NT2/D1 (cell line): ENCODE data around the gene SND1.
A peak's percentile ranks its signal among the peaks of the same experiment; 100 is the strongest.

ENCODE experiments used
- DNase-seq: peaks from one replicate; pipeline ENCODE4 v3.0.0-alpha.2; 2011; ENCODE audit warnings: low read depth, low spot score
- H3K27me3 ChIP-seq: 2 replicates; pipeline ENCODE4 v1.6.0; 2011; ENCODE audit warnings: mild to moderate bottlenecking; ENCODE audit not compliant: insufficient read length, insufficient read depth
- H3K36me3 ChIP-seq: 2 replicates; pipeline ENCODE4 v1.6.1; 2011; ENCODE audit warnings: mild to moderate bottlenecking, low read length, mixed read lengths; ENCODE audit not compliant: insufficient read depth, insufficient read length
- H3K4me1 ChIP-seq: 2 replicates; pipeline ENCODE4 v1.5.1; 2011; ENCODE audit not compliant: insufficient read depth, insufficient read length
- H3K4me3 ChIP-seq: 2 replicates; pipeline ENCODE4 v1.5.1; 2011; ENCODE audit warnings: low read depth; ENCODE audit not compliant: insufficient read length
- H3K9ac ChIP-seq: 2 replicates; pipeline ENCODE4 v1.6.0; 2011; ENCODE audit warnings: low read depth; ENCODE audit not compliant: insufficient read length
- H3K9me3 ChIP-seq: 2 replicates; pipeline ENCODE4 v1.5.1; 2011; ENCODE audit warnings: mild to moderate bottlenecking, low read length; ENCODE audit not compliant: insufficient read depth
- SUZ12 ChIP-seq: IDR thresholded peaks from 2 replicates; pipeline ENCODE4 v1.6.1; 2011; ENCODE audit not compliant: insufficient read length, insufficient read depth; ENCODE audit errors: extremely low read depth
- YY1 ChIP-seq: IDR thresholded peaks from 2 replicates; pipeline ENCODE4 v1.6.1; 2011; ENCODE audit not compliant: insufficient read length, insufficient read depth
- ZNF274 ChIP-seq: IDR thresholded peaks from 2 replicates; pipeline ENCODE4 v1.6.1; 2011; ENCODE audit warnings: mild to moderate bottlenecking, low read depth, low read length

The SND1 gene

DNA sequence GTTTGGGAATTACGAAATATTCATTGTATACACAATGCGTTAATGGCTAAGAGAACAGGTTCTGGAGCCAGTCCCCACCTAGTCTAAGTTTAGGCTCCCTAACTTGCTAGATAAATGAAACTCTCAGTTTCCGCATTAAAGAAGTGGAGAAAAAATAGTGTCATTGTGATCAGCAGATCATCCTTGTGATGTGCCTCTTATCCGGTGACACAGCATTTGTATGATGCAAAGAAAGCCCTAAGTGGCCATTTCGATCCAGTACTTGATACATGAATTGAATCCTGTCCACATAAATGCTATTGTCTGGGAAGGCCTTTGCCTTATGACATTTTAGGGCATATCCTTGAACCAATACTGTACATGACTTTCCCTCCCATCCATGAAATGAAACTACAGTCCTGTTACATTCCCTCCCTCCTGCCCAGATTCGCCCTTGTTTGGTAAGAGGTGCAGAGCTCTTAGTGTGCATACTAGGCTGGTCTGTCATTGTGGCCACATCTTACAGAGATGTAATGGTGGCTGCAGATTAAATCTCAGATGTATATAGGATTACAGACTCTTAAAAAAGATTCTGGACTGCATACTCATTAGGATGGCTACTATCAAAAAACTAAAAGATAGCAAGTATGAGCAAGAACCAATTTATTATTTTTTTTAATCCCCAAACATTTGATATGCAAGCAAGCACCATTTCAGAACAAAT, 298.4 kb downstream of the SND1 start:
- Histone ChIP-seq H3K36me3 (peaks cover 4% of the 10 kb centered on the region), H3K4me1 (no peaks in the 10 kb centered on the region), H3K4me3 (no peak overlapping the region), H3K9me3 (no peaks in the 10 kb centered on the region), H3K27me3 (no peaks in the 10 kb centered on the region), H3K9ac (no peak overlapping the region)
- no peak for DNase-seq
- TF ChIP-seq YY1 (no peak), ZNF274 (no peak), SUZ12 (no peak)

DNA sequence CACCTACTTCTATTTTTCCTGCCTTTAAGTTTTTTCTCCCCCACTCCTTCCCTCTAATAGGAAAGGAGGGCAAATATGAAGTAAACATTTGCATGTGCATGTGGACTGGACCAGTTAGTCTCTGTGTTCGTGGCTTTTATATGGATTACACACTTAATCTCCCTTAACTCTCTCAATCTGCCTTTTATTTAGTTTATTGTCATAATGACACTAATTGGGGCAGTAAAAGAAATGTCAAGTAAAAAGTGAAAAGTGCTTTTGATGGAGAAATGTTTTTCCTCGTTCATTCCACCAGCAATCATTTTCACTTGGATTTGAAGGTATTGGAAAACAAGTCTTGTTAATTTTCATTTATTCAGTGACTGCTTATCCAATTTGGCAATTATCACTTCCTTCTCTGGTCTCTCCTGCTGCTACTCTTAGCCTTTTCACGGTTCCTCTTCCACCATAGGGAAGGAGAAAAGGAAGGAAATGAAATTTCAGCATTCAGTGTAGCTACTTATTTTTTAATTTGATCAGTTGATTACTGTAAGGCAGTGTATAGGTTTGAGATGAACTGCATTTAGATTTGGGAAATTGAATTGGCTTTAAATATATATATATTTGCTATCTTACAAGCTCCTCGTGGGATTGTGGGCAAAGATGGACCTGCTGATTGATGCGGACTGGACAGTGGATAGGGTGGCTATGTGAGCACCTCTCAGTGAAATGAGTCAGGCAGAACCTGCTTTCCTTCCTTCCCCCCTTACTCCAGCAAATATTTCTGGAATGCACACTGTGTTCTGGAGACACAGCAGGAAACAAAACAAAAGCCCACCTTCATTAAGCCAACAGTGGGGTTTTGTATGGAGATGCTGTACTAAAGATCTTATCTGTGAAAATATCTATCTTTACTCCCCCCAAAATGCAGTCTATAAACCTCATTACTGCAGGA, 301.7 kb downstream of the SND1 start:
- Histone ChIP-seq H3K27me3 (no peaks in the 10 kb centered on the region), H3K4me1 (no peaks in the 10 kb centered on the region), H3K36me3 (peaks cover 16% of the 10 kb centered on the region), H3K9me3 (no peaks in the 10 kb centered on the region), H3K4me3 (no peak overlapping the region), H3K9ac (no peak overlapping the region)
- peak; percentile 13 for DNase-seq
- TF ChIP-seq SUZ12 = no peak
- no peak for TF ChIP-seq ZNF274
- TF ChIP-seq YY1 = no peak

DNA sequence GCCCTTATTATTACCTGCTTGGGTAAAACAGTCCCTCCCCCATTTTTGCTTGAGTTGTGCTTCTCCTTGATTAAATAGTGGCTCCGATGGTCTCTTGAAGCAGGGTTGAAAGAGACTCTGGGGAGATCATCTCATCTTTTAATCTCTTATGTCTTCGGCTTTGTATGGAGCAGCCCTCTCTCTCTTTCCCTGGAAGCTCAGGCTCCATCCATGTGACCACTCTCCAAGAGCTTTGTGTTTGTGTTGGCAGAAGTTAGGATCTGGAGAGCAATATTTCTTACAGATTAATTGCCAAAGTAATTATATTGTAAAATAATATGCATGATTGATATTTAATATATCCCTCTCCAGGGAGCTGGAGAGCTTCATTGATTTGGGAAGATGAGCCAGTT, 302.4 kb downstream of the SND1 start:
- Histone ChIP-seq H3K4me1 (no peaks in the 10 kb centered on the region), H3K9ac (no peak overlapping the region)

DNA sequence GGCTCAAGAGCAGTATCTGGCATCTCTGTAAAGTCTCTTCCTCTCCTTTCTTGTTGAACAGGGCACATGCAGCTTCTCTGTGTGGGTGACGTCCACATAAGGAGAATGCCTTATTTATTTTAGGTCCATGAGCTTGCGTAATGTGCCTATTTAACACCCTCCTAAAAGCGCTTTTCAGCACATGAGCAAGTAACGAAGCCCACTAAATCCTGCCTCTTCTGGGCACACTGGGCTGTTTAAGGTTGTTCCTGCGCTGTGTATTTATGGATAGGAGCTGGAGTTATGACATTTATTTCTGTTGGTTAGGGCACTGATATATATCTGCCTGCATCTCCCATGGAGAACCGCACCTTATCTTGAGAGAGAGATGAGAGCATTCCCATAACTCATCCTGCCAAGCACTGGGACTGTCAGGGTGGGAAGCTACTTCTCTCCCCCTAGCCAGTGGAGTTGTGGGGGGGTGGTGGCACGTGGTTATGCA, 303.1 kb downstream of the SND1 start:
- Histone ChIP-seq H3K9me3 (no peaks in the 10 kb centered on the region), H3K4me1 (no peaks in the 10 kb centered on the region), H3K9ac (no peak overlapping the region), H3K4me3 (no peak overlapping the region), H3K27me3 (no peaks in the 10 kb centered on the region), H3K36me3 (peaks cover 28% of the 10 kb centered on the region)
- DNase-seq = no peak
- no peak for TF ChIP-seq SUZ12
- TF ChIP-seq YY1 = no peak
- TF ChIP-seq ZNF274 = no peak

More for the DNA sequence above, 302.4 kb downstream of the SND1 start:
- TF ChIP-seq SUZ12 (no peak), YY1 (no peak), ZNF274 (no peak)
- no peaks in the 10 kb centered on the region for H3K27me3 ChIP-seq
- DNase-seq = no peak
- H3K36me3 ChIP-seq = peaks cover 20% of the 10 kb centered on the region
- H3K9me3 ChIP-seq = no peaks in the 10 kb centered on the region
- H3K4me3 ChIP-seq = no peak overlapping the region

DNA sequence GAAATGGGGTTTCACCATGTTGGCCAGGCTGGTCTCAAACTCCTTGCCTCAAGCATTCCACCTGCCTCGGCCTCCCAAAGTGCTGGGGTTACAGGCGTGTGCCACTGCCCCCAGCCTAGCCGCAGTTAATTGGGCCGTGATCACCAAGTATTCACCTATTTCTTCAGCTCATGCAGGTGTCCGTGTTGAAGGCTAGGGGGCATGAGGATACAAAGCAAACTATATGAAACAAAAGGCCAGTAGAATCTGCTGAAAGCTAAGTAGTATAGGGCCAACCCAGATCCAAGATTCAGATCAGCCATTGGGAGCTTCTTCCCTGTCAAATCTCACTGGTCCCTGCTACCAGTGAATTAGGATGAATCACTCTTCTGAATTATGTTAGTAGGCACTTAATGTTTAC, 305.9 kb downstream of the SND1 start:
- no peak for DNase-seq
- peaks cover 44% of the 10 kb centered on the region for H3K36me3 ChIP-seq
- no peaks in the 10 kb centered on the region for H3K27me3 ChIP-seq
- TF ChIP-seq SUZ12 (no peak), ZNF274 (no peak), YY1 (no peak)
- H3K9me3 ChIP-seq = no peaks in the 10 kb centered on the region
- no peak overlapping the region for H3K9ac ChIP-seq
- no peaks in the 10 kb centered on the region for H3K4me1 ChIP-seq
- no peak overlapping the region for H3K4me3 ChIP-seq

DNA sequence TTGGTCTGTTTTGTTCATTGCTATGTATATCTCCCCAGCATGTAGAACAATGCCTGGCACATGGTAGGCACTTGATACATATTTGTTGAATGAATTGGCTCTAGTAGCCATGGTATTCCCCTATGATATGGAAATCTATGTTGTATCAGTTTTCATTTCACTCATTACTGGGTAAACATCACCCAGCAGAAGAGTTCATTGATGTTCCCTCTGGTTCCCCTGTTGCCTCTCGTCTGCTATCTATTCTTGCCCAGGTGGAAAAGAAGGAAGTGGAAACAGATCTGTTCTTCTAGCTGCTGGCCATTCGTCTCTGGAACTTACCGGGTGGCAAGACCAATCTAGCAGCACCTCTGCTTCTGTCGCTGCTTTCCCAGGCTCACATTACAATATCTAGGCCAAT, 307.8 kb downstream of the SND1 start:
- DNase-seq = no peak
- Histone ChIP-seq H3K36me3 (peaks cover 44% of the 10 kb centered on the region), H3K9me3 (no peaks in the 10 kb centered on the region), H3K4me3 (no peak overlapping the region), H3K9ac (no peak overlapping the region), H3K4me1 (no peaks in the 10 kb centered on the region), H3K27me3 (no peaks in the 10 kb centered on the region)
- TF ChIP-seq ZNF274 (no peak), SUZ12 (no peak), YY1 (no peak)
